CD1c-positive myeloid dendritic cell (primary cell): Measurements from ENCODE around the gene LARGE1.

ENCODE experiments used
- DNase-seq: peaks from one replicate; pipeline ENCODE4 v3.0.0-alpha.2; 2016; ENCODE audit errors: extremely low spot score

LARGE1 gene

GRCh38 chr22:33521879-33522665, 398.2 kb downstream of the LARGE1 start:
- no peak for DNase-seq

DNA sequence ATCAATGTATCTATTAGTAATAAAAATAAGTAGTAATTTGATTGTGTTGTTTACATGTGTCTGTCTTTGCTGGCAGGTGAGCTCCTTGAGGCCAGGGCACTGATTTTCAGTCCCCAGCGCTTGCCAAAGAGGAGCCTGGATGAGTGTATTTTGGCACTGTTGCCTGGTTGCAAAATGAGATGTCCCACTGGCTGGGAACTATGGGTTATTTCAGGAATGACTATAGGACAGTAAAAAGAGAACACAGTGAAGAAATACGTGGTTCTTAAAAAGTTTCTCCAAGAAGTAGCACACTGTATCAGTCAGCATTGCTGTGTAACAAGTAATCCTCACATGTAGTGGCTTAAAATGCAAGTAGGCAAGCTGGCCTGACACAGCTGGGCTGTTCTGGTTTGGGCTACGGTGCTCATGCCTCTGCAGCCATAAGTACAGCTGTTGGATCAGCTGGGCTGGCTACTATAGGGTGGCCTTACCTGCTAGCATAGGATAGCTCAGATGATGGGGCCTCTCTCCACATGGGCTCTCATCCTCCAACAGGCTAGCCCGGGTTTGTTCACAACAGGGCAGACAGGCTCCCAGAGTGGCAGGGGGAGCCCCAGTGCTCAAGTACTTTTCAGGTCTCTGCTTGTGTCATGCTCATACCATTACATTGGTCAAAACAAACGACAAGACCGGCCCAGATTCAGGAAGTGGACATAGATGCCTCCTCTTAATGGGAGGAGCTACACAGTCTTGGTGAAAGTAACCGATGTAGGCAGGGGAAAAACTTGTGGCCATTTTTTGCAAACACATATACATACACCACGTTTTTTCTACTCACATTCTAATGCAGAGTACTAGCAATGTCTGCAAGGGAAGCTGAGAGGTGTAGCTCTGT, 399.1 kb downstream of the LARGE1 start:
- DNase-seq = no peak

DNA sequence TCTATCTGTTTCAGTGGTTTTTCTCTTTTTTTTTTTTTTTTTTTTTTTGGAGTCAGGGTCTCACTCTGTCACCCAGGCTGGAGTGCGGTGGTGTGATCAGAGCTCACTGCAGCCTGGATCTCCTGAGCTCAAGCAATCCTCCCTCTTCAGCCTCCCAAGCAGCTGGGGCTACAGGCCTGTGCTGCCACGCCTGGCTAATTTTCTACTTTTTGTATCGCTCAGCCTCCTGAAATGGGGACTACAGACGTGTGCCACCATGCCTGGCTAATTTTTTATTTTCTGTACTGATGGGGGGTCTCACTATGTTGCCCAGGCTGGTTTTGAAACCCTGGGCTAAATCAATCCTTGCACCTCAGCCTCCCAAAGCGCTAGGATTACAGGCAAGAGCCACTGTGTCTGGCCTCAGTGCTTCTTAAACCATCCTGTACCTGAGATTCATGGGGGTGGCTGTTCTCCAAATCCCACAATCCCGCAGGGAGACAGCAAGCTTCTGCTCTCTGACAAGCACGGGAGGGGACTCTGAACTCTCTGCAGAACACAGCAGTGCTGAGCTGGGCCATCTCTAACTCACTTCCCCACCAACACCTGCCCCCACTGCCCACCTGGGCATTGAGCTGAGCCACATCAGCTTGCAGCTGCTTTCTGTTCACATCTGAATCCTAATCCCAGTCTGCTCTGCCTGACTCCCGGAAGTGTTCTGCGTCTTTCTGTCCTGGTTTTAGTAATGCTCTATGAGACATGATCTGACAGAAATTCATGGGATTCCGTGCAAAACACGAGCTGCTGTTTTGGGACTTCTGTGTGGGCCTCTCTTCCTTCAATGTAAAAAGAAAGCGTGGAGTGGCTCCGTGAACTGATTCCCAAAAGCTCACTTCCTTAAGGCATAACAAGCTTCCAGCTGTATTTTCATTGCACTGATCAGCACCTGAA, 400.0 kb downstream of the LARGE1 start:
- DNase-seq = no peak

- DNase-seq = peak; percentile 5
These were observed 401.0 kb downstream of the LARGE1 start for GRCh38 chr22:33519071-33519973.

GRCh38 chr22:33518405-33518804, 401.9 kb downstream of the LARGE1 start:
- no peak for DNase-seq

DNA sequence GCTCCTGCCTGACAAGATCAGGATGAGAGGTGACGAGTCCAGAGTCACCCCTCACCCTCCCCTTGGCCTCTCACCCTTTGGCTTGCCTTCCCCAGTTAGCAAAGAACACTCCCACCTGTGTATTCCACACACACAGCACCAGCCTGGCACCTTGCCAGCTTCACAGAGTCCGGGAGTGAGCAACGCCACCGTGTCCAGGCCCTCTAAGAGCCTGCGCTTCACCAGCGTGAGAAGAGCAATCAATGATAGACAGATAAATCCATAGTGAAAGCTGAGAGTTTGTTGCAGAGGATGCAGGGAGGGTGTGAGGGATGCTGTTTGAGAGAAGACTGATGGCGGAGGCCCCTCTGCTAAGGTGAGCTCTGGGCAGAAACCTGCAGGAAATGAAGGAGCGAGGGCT, 404.5 kb downstream of the LARGE1 start:
- no peak for DNase-seq

GRCh38 chr22:33513388-33514338, 406.6 kb downstream of the LARGE1 start:
- DNase-seq = no peak

- DNase-seq = no peak
These were observed 407.4 kb downstream of the LARGE1 start for GRCh38 chr22:33512908-33513307.

DNA sequence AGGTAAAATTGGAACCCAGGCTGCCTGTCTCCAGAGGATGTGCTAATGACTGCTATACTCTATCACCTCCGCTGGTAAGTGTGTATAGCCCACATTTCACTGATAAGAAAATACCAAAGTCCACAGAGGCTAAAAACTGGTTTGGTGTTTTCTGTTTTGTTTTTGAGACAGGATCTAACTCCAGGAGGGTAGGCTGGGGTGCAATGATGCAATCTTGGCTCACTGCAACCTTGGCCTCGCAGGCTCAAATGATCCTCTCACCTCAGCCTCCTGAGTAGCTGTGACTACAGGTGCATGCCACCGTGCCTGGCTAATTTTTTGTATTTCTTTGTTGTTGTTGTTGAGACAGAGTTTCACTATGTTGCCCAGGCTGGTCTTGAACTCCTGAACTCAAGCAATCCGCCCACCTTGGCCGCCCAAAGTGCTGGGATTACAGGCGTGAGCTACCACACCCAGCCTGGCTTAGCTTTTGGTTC, 409.8 kb downstream of the LARGE1 start:
- no peak for DNase-seq

GRCh38 chr22:33504941-33505625, 415.2 kb downstream of the LARGE1 start:
- no peak for DNase-seq

DNA sequence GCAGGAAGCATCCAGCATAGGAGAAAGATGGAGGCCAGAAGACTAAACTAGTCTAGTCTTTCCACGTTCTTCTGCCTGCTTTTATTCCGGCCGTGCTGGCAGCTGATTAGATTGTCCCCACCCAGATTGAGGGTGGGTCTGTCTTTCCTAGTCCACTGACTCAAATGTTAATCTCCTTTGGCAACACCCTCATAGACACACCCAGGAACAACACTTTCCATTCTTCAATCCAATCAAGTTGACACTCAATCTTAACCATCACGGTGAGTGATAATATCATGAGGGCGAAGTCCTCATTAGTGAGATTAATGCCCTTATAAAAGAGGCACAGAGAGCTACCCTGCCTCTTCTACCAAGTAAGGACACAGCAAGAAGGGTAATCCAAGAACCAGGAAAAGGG, 424.2 kb downstream of the LARGE1 start:
- DNase-seq = no peak

DNA sequence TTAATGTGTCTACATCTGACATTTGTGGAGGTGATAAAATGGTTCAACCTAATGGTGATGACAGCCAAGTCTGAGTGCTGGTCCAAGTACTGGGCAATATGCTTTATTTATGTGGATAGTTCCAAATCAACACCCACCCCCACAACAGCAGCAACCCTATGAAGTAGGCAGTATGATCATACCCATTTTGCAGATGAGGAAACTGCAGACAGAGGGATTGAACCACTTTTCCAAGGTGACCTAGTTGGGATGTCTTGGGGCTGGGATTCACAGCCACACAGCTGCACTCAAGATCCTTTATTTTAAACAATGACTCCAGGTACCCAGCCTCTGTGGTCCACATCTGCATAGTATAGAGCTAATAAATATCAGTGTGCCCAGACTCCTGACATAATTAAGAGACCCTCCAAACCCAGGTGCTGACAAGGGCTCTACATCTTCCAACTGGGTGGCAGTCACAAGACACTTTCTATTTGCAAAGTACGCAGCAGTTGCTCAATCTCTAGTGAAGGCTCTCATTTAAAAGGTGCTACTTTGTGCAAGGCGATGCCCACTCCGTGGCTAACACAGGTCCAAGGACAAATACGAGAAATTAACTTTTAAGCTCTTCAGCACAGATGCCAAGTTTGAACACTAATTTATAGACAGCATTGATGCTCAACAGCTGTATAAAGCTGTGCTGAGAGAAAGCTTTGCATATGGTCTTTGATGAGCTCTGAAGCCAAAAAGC, 426.6 kb downstream of the LARGE1 start:
- no peak for DNase-seq

DNA sequence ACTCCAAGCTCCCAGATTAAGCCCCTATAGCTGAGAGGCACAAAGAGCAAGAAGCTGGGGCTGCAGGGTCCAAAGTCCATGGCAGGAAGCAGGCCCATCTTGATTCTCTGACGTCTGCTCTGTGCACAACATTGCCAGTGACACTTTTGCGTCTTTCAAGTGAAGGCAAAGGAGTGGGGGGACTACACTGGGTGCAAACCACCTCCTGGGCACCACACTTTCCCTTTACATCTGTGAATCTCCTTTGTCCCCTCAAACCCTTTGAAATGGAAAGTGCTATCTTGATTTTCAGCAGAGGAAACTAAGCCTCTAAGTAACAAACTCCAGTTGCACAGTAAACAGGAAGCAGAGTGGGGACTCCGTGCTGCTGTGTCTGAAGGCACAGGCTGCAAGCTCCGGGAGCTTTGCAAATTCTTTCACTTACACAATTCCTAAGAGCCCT, 428.0 kb downstream of the LARGE1 start:
- no peak for DNase-seq

DNA sequence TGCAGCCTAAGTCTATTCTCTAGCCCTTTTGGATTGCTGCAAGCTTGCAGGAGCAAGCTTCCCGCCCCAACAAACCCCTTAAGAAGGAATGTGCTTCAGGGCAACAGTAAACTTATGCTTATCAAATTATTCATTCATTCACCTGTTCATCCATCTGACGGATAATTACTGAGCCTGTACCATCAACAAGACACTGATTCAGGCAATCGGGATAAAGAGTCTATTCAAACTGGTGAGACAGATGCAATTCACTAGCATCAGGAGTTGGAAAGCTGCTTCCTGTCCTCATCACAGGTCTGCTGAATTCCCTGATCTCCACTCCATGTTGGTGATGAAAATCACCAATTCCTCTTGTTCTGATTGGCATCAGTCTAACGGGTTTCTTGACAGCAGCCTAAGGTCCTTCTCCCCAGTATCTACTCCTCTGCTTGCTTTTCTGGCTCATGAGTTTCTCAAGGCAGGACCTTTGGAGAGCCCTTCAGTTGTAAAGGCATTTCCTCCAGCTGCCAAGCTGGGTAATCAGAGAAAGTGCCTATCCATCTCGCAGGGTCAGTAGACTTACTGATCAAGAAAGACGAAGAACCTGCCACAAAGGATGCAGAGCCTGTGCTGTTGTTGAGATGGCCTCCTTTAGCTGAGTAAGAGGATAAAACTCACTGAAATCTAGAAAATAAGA, 433.1 kb downstream of the LARGE1 start:
- DNase-seq = no peak

DNA sequence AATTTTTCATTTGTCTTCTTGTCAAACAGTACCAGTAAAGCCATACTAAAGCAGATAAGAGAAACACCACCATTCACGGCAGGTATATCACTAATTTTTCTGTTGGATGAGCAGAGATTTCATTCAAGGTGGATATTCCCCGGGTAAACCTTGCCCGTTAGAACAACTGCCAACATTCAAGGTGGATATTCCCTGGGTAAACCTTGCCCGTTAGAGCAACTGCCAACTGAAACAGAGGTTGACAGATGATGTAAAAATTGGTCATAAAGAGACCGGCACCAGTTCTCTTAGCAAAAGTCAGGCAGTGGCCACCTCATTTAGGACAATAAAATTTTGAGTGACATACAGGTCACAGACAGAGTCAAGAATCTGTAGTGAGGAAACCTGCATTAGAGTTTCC, 438.7 kb downstream of the LARGE1 start:
- no peak for DNase-seq

- DNase-seq = no peak
These were observed 442.9 kb downstream of the LARGE1 start for GRCh38 chr22:33477120-33478111.
